ENCODE measurements around the gene JMJD1C.
"Not testable (repeated sequence)": the region's sequence is repeated elsewhere in the genome, so short reads cannot be mapped to it uniquely, and the experiment has no call there.

JMJD1C gene

DNA sequence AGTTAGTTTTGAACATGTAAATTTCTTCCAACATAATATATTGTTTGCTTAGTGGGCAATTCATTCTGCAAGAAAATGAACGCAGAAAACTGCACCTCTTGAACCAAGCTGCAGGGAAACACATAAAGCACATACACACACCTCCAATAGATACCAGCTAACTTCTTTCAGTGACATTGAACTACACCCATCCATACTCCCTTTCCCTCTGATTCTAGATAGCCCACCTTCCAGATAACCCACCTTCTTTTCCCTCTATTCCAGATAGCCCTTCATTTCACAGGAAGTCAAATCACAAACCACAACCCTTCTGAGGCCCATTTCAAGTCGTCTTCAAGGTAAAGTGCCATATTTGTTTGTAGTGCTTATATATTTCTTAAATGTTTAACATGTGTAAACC, 304.2 kb downstream of the JMJD1C start:
- DNase-seq, result no peak

- peak; percentile 10 for DNase-seq
Observed at GRCh38 chr10:63157845-63158624, 307.7 kb downstream of the JMJD1C start.

GRCh38 chr10:63156236-63156635, 309.5 kb downstream of the JMJD1C start:
- DNase-seq, result no peak

DNA sequence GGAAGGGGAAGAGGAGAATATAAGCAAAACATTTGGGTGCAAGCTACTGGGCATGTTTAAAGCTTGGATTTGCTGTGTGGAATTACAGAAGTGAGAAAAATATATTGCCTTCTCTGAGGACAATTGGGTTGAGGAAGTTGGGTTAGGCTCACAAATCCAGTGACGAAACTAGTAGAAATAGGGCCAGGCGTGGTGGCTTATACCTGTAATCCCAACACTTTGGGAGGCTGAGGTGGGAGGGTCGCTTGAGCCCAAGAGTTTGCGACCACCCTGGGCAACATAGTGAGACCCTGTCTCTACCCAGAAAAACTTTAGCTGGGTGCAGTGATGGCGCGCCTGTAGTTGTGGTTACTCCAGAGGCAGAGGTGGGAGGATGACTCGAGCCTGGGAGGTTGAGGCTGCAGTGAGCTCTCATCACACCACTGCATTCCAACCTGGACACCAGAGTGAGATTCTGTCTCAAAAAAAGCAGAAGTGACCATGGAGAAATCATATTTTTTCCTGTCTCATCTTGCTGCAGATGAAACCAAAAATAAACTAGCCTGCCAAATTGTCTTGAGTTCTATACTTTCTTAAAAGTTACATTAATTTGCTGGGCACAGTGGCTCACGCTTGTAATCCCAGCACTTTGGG, 310.3 kb downstream of the JMJD1C start:
- no peak for DNase-seq

- no peak for DNase-seq
Observed at GRCh38 chr10:63154546-63155387, 311.0 kb downstream of the JMJD1C start.

DNA sequence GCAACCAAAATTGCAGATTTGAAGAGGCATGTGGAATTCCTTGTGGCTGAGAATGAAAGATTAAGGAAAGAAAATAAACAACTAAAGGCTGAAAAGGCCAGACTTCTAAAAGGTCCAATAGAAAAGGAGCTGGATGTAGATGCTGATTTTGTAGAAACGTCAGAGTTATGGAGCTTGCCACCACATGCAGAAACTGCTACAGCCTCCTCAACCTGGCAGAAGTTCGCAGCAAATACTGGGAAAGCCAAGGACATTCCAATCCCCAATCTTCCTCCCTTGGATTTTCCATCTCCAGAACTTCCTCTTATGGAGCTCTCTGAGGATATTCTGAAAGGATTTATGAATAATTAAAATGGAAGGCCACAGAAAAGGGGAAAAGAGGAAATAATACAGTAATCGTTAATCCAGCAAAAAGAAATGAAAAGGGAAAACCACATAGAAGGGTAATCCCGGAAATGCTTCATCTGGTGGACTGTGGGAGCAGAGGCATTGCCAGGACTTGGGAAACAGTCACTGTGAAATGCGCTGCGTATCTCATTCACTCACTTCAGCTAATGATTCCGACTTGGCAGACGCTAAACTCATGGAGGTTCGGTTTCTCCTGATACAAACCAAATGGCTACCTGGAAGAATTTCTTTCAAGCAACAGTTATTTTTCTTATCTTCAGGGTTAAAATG, 311.8 kb downstream of the JMJD1C start:
- not testable (repeated sequence) for DNase-seq

- no peak for DNase-seq
Observed at GRCh38 chr10:63150745-63151144, 315.0 kb downstream of the JMJD1C start.

GRCh38 chr10:63146503-63146902, 319.3 kb downstream of the JMJD1C start:
- DNase-seq, result no peak

DNA sequence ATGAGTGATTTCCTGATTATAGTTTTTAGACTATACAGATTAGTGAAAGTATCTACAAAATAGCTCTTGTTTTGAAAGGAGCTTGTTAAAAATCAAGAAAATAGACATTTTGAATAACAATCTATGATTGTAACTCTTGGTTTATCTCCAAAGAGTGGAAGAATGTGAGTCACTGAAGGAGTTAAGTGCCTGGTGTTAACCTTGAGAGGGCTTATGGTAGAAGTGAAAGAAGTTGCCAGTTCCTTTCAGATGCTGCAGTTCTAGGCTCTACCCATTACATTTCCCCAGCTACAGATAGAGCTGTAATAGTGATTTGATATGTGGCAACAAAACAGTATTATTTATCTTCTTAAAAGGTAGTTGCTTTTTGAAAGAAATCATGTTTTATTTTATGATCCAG, 320.0 kb downstream of the JMJD1C start:
- no peak for DNase-seq

- no peak for DNase-seq
Observed at GRCh38 chr10:63143987-63144386, 321.8 kb downstream of the JMJD1C start.

DNA sequence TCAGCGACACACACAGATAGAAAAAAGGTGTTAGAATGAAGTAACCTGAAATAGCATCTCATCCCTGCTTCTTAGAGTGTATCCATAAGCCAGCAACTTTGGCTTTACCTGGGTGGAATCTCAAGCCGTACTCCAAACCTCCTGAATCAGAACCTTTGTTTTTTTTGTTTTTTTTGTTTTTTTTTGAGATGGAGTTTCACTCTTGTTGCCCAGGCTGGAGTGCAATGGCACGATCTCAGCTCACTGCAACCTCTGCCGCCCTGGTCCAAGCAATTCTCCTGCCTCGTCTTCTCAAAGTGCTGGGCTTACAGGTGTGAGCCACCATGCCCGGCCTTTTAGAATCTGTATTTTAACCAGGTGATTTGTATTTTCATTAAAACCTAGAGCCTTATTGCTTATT, 323.6 kb downstream of the JMJD1C start:
- no peak for DNase-seq

GRCh38 chr10:63140077-63140476, 325.7 kb downstream of the JMJD1C start:
- DNase-seq, result no peak

DNA sequence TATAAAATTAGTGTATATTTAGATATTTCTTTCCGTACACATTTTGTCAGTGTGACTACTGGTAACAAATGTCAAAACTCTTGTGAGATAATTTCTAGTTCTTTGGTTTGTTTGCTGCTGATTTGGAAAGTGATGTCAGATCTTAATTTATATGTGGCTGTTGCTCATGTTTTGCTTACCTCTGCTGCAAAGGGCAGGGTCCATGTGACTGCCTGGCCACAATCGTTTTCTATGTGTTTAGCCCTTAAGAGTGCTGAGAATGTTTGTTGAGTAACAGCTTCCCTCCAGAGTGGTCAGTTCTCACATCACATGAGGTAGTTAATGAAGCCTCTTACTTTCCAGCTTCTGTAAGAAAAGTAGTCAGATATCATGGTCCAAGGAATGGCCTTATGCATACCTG, 328.5 kb downstream of the JMJD1C start:
- no peak for DNase-seq

DNA sequence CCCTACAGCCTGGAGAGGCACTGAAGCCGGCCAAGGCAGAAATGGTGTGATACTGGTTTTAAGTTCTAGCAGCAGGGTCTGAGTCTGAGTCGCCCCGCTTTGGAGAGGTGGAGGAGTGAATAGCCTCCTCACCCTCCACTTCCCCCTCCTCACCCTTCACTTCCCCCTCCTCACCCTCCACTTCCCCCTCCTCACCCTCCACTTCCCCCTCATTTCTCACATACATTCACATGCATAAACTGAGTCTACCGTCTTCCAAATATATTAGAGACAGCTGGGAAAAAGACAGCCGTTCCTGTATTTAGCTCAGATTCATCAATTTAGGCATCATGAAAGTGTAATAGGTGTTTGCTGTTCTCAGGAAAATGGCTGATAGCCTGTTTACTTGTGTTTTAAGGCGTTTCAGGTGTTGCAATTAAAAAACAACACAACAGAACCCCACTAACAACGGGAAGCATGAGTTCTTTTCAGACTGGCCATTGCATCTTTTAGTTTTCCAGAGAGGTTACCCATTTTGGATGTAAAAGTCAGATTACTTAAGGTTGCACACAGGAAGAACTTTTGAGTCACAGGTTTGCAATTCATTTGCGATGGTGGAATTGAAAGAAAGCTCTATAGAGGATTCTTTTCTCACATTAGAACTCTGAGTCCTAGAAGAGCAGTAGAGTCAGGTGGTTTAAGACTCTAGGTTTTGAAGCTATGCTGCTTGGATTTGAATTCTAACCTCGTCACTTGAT, 331.8 kb downstream of the JMJD1C start:
- no peak for DNase-seq

- DNase-seq, result peak; percentile 96
Observed at GRCh38 chr10:63133056-63133820, 332.5 kb downstream of the JMJD1C start, which contains the start of gene NRBF2. NRBF2 (plus strand) TSS chr10:63133328; CDS start chr10:63133471, 143 bp downstream.

DNA sequence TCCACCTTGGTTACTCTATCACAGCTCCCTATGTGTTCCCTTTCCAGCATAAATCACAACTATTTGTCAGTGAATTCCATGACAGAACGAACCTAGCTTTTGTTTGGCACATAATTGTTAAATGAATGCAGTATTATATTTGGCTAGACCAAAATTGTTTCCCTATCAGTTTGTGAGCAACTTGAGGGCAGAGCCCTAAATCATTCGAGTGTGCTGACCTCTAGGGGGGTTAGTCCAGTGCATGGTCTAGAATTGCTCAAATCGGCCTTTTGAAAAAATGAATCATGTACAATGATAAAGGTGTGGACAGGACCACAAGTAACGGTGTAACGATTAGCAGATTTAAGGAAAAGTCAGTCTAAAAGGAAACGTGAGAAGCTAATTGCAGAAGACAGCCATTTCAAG, 333.1 kb downstream of the JMJD1C start:
- no peak for DNase-seq

DNA sequence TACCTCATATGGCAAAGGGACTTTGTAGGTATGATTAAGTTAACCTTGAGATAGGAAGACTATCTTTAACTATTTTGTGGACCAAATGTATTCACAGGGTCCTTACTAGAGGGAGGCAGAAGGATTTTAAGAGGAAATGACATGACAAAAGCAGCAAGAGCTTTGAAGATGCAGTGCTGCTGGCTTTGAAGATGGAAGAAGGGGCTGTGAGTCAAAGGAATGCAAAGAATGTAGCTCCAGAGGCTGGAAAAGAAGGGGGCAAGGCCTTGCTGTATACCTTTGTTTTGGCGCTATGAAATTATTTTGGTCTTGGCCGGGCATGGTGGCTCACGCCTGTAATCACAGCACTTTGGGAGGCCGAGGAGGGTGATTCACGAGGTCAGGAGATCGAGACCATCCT, 335.9 kb downstream of the JMJD1C start:
- DNase-seq, result no peak

GRCh38 chr10:63128443-63128842, 337.3 kb downstream of the JMJD1C start:
- no peak for DNase-seq

DNA sequence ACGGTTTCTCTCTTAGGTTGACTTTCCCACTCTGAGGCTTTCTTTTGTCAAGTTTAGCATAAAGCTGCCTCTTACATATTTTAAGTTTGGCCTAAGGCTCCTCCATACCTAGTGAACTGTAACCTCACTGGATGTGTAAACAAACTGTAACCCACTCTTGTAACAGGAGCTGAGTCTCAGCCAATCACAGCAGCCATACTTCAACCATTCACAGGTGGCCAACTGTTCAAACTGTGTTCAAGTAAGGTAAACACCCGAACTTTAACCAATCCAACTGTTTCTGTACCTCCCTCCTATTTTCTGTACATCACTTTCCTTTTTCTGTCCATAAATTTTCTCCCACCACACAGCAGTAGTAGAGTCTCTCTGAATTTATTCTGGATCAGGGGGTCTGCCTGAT, 340.3 kb downstream of the JMJD1C start:
- no peak for DNase-seq

DNA sequence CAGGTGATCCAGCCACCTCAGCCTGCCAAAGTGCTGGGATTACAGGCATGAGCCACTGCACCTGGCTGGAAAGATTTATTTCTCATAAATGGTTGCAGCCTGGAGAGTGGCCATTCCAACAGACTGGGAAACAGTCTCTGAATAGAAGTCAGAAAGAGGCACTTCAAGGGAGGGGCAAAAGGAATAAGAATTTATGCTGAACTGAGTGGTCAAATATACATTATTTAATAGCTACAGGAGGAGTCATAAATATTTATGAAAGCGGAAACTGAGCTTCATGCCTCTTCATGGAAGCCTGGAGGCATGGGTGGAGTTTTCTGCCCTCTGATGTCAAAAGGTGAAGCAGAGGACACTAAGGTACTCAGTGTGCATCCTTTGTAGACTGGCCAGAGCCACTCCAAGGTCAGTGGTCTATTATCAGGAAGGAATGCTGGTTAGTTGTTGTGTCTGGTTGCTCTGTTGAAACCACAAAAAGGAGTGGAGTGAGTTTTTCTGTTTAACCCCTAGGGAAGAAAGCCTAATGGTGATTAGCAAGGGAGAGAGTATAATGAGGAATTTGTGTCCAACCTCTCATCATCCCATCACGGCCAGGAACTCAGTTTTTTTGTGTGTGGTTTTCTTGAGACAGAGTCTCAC, 341.9 kb downstream of the JMJD1C start:
- DNase-seq, result no peak

GRCh38 chr10:63120554-63120953, 345.2 kb downstream of the JMJD1C start:
- no peak for DNase-seq
